Glomerular visceral epithelial cell (primary cell): ENCODE results near the gene DEPP1.

ENCODE experiments used
- DNase-seq: peaks from one replicate; pipeline ENCODE4 v3.0.0-alpha.2; 2016; ENCODE audit errors: extremely low spot score

Gene DEPP1

DNA sequence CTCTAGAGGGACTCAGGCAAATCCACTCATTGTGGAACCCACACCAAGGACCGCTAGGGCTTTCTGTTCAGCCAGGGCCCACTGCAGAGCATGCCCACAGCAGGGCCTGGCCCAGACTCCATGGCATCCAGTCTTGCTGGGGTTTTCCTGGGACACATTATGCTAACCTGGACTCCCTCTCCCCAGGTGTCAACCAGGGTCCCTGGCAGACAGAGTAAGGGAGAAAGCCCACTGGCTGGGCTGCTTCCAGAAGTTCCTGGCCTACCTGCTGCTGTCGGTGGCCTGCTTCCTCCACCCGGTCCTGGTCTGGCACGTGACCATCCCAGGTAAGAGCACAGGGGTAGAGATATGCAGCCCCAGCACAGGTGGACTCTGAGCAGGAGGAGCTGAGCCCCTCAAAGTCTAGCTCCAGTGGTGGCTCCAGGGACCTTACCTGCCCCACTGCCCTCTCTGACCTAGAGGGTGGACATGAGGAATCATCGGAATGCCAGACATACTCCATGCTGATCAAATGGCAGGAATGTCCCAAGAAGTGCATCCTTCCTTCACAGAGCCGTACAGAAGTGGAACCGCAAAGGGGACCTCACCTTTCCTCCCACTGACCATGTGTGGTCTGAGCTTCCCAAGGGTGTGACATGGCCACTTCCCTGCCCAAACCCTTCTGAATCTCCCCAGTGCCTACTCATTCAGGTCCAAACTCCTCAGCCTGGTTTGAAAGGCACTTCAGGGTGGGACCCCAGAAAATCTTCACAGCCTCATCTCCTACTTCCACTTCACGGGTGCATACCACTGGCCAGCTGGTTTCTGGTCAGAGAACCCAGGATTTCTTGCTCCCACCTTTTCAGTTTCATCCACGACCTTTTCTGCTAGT, 44.9 kb downstream of the DEPP1 start:
- no peak for DNase-seq

DNA sequence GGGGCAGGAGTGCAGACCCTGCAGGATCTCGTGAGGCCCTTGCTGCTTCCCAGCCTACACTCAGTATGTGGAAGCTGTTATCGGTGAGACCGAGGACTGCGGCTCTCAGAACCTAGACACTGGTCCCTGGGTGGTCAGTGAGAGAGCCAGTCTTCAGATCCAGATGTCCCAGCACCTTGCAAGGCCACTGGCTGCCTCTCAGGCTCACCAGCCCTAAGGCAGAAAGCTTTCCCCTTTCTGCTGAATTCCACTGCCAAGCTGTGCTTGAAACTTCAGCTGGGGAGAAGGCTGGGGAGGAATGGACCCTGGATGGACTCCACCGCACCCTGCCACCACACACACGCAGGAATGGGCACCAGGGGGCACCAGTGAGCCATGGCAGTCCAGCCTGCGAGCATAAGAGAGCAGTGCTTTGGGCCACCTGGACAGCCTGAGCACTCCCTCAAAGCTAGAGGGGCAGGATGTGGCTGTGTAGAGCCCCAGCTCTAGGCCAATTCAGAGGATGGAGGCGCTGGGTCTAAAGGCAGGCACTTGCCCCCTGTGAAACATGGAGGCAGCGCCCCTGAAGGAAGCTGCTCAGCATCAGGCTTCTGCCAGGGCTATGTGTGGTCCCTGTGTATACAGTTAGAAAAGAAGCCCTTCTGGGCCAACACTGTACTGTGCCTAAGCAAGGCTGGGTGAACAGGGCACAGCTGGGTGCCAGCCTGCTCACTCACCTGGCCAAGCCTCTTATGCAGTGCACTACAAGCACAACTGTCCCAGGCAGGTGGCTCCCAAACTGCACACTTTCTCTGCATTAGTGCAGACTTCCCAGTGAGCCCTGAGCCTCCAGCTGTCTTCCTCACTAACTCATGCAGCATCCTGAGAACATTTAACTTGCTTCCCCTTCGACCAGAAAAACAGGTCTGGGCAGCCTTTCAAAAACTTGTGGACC, 45.8 kb downstream of the DEPP1 start:
- peak; percentile 85 for DNase-seq

DNA sequence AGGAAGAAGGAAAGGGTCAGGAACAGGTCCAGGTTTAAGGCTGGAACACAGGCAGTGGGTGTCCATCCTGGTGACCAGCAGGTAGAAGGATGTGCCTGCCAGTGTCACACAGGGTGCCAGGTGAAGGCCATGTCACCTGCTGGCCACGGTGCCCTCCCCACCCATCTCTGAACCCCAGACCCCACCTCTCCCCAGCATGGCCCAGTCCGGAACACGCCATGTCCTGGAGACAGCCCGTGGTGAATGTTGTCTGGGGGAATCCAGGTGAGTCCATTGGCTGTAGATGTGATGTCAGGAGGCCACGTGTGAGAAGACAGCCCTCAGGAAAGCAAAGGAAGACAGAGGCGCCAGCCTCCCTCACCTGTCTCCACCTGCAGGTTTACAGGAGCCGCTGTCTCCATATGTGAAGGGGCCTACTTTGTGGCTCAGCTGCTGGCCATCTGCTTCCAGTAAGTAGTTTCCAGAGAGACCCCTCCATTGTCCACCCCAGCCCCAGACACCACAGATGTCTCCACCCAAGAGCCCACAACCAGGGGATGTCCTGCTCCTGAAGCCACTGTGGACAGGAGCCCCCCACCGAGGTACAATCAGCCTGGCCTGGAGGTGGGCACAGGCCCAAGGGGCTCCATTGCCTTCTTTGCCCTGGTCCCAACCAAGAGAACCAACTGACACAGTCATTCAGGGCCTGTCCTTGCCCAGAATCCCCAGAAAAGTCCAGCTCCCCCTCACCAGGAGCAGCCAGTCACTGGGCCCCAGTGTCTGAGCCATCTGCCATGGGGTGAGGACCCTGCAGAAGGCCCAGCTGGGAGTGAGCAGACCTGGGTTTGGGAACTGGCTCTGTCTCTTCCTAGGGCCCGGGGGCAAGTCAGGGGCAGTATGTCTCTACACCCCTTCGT, 46.7 kb downstream of the DEPP1 start:
- DNase-seq: no peak

DNA sequence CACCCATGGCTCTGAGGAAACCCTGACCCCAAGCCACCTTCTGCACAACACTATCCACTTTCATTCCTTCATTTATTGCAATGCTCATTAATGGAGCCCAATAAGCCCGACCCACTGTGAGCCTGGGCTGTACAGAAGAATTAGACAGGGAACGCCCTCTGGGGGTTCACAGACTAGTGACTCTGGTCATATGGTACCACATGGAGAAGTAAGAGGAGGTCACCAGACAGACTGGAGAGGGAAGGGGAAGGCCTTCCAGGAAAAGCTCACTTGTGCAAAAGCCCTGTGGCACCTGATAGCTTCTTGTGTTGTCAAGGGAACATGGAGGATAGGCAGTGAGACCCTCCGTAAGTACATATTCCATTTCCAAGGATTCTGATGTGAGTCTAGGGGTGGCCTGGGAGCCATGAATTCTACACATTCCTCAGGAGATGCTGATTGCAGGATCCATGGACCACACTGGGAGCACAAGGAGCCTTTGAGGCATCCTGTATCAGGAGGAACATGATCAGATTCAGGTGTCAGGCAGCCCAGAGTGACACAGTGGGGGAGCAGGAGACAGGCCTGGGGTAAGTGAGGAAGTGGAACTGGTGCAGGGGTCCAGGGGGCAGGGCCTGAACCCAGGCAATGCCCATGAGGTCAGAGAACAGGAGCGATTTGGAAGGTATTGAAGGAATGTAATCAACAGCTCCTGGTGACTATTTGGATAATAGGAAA, 47.5 kb downstream of the DEPP1 start:
- DNase-seq: no peak

DNA sequence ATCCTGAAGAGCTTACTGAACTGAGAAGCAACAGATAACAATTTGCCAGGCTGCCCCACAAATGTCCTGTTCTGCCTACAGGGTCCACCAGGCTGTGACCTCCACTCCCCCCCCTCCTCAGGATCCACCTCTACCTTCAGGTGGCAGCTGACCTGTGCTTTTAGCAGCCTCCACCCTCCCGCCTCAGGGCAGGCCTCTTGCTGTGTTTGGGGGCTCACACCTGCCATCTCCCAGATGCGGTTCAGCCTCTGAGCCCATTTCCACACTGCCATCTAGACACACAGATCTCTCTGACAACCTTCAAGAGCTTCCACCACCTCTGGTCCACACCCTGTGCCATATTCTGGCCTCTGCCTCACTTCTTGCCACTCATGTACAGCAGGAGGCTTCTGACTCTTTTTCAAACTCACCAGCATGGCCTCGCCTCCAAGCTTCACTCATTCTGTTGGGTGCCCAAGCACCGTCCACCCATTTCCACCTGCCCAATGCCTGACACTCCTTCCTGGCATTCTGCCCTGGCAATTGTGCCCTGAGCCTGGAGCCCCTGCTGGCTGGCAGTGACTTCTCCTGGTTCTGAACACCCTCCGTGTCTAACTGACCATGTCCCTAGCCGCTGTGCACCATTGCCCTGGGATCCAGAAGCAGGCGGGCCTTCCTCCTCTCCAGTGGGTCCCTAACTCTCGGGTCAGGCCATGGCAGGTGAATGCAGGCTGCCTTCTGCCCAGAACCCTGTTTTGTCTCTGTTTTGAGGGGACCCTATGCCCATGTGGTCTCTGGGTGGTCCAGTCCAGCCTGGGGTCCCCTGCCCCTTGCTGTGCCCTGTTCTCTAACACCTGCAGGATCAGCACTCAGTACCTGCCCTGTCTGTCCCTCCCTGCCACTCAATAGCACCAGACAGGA, 49.0 kb downstream of the DEPP1 start:
- DNase-seq: no peak

DNA sequence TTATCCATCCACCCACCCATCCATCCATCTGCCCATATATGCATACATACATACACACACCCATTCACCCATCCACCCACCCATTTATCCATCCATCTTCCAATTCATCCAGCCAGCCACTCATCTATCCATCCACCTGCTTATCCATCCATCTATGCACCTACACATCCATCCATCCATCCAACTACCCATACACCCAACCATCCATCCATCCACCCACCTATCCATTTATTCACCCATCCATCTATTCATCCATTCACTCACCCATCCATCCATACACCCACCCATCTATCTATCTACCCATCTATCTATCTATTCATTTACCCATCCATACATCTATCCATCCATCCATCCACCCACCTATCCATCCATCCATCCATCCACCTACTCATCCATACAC, 50.1 kb downstream of the DEPP1 start:
- no peak for DNase-seq

DNA sequence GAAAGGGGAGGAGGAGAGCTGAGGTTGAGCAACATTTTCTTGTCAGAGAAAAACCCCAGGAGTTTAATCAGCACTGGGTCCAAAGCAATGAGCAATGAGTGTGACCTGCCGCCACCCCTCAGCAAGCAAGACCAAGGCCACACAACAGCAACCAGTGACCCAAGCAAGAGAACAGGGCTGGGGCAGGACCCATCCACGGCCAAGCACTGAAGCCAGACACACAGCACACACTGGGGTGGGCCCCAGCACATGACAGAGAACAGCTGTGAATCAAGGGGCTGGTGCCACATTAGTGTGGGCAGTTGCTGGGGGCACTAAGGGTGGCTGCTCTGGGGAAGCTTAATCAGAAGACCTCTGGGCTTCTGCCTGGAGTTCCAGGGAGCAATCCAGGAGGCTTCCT, 51.3 kb downstream of the DEPP1 start:
- DNase-seq: no peak

DNA sequence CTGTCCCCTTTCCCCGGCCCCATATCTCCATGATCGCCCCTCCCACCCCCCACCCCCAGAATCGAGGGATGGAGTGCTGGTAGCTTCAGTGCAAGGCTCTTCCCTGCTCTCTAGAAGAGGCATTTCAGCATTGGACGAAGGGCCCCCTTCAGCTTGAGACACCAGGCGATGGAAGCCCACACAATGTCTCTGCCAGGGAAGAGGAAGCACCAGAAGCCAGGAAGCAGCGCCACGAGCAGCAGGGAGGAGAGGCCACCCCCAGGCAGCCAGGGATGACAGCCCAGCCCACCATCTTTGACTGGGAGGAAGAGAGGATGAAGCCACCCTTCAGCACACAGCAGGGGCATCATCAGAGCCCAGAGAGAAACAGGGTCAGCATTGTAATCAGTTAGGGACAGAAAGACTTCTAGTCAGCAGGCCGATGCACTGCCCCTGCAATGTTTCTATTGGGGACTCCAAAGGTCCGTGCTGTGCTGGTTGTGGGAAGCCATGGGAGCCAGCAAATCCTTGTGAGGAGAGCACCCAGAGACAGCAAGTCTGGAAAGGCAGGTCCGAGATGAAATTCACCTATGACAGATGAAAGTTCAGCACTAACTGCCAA, 51.8 kb downstream of the DEPP1 start:
- no peak for DNase-seq
